GM12878 (cell line): ENCODE results near the gene MRTFA. TPM values are rescaled to one million over a fixed set of nuclear protein-coding genes. Genes with fewer than 3 reads are reported as not detected.

Experiments
- ATAC-seq: fragments of 200-7000 bp; cut with Tn5 transposase; 3 replicates; pipeline ENCODE4 v1.9.1; 2020; ENCODE audit warnings: mild to moderate bottlenecking, moderate library complexity
- BruUV-seq: library from RNA; stranded (reverse); fragments of 400-500 nt; replicated peaks from 2 replicates; lab custom pipeline; 2021; lab: Mats Ljungman, UMichigan
- CTCF ChIA-PET: fragments of 300-600 bp; sonication (Branson Sonifier 250); formaldehyde crosslinking; extraction: SDS; loops from one replicate; lab custom pipeline; 2021; ENCODE audit warnings: inconsistent platforms; lab: Yijun Ruan, JAX
- POLR2A ChIA-PET: fragments of 350-600 bp; formaldehyde crosslinking; extraction: SDS; loops from one replicate; lab custom pipeline; 2021; ENCODE audit warnings: inconsistent platforms; lab: Charles Lee
- RAD21 ChIA-PET: fragments of 300-600 bp; sonication (Branson Sonifier 250); formaldehyde crosslinking; loops from one replicate; lab custom pipeline; 2023; ENCODE audit warnings: antibody characterized with exemption; ENCODE audit not compliant: unreplicated experiment; lab: Charles Lee
- SMC1A ChIA-PET: fragments of 300-600 bp; sonication (Branson Sonifier 250); formaldehyde crosslinking; loops from one replicate; lab custom pipeline; 2023; ENCODE audit not compliant: unreplicated experiment, uncharacterized antibody; lab: Charles Lee
- DNase-seq: peaks from one replicate; pipeline ENCODE4 v3.0.0-alpha.2; 2011; ENCODE audit warnings: low read depth, low spot score
- FAIRE-seq: peaks from 3 replicates; lab custom pipeline; 2011; peaks lifted over from hg19 to GRCh38; lab: Jason Lieb, UNC
- H2AFZ ChIP-seq: 2 replicates; pipeline ENCODE4 v1.6.0; 2011; ENCODE audit warnings: low read depth, low read length, control low read depth; ENCODE audit not compliant: control insufficient read depth
- H3K27ac ChIP-seq: 2 replicates; pipeline ENCODE4 v1.5.1; 2011; ENCODE audit warnings: control low read depth; ENCODE audit not compliant: control insufficient read depth, insufficient read depth
- H3K27me3 ChIP-seq, 2 experiments: replicated peaks in 1 of 2; 2 replicates each; pipeline versions ENCODE4 v1.6.0 to v1.6.1; 2011; ENCODE audit warnings: low read length in 1 of 2; ENCODE audit not compliant: control insufficient read depth in 2 of 2, insufficient read depth in 2 of 2
- H3K36me3 ChIP-seq, 2 experiments: 2 replicates each; pipeline ENCODE4 v1.5.1; 2011; ENCODE audit warnings: low read length in 1 of 2; ENCODE audit not compliant: control insufficient read depth in 2 of 2, insufficient read depth in 2 of 2
- H3K4me1 ChIP-seq: 2 replicates; pipeline ENCODE4 v1.6.1; 2011; ENCODE audit warnings: mild to moderate bottlenecking, low read length, moderate library complexity, mixed read lengths; ENCODE audit not compliant: control insufficient read depth, insufficient read depth
- H3K4me2 ChIP-seq: 2 replicates; pipeline ENCODE4 v1.6.0; 2011; ENCODE audit warnings: control low read depth; ENCODE audit not compliant: control insufficient read depth, insufficient read depth
- H3K4me3 ChIP-seq: fragments of 200-600 bp; sonication (generic); 2 replicates; pipeline ENCODE4 v1.5.1; 2016
- H3K79me2 ChIP-seq: 2 replicates; pipeline ENCODE4 v1.6.0; 2011; ENCODE audit warnings: low read length; ENCODE audit not compliant: control insufficient read depth, insufficient read depth
- H3K9ac ChIP-seq: 2 replicates; pipeline ENCODE4 v1.8.0; 2011; ENCODE audit warnings: low read length, control low read depth, mixed read lengths; ENCODE audit not compliant: control insufficient read depth, insufficient read depth
- H3K9me3 ChIP-seq: replicated peaks from 3 replicates; pipeline ENCODE4 v1.5.1; 2011; ENCODE audit warnings: mild to moderate bottlenecking, low read length; ENCODE audit not compliant: control insufficient read depth, insufficient read depth
- H4K20me1 ChIP-seq: 2 replicates; pipeline ENCODE4 v1.6.0; 2011; ENCODE audit not compliant: control insufficient read depth, insufficient read depth
- BMI1 ChIP-seq: fragments of 450-650 bp; IDR thresholded peaks from 2 replicates; pipeline ENCODE4 v1.6.1; 2016; ENCODE audit warnings: mild to moderate bottlenecking, moderate library complexity, borderline replicate concordance
- CTCF ChIP-seq, 3 experiments: IDR thresholded peaks in 2 of 3; conservative IDR thresholded peaks in 1 of 3; 2 replicates each; pipeline ENCODE4 v1.5.1; 2011; ENCODE audit warnings: low read depth in 3 of 3, low read length in 3 of 3, mild to moderate bottlenecking in 3 of 3, control low read depth in 2 of 3, moderate library complexity in 2 of 3, inconsistent platforms in 1 of 3, mixed read lengths in 1 of 3; ENCODE audit not compliant: control insufficient read depth in 2 of 3, insufficient read depth in 1 of 3; ENCODE audit errors: extremely low read depth in 1 of 3
- EZH2 ChIP-seq: IDR thresholded peaks from 2 replicates; pipeline ENCODE4 v1.6.1; 2012; ENCODE audit warnings: low read depth, mild to moderate bottlenecking, control low read depth, inconsistent platforms, low read length, borderline replicate concordance; ENCODE audit not compliant: control insufficient read depth
- HDAC6 ChIP-seq: fragments of 200-600 bp; sonication (generic); IDR thresholded peaks from one replicate; pipeline ENCODE4 v1.8.0; 2017; ENCODE audit warnings: antibody characterized with exemption; ENCODE audit not compliant: unreplicated experiment
- JUND ChIP-seq: IDR thresholded peaks from 2 replicates; pipeline ENCODE4 v1.6.1; 2012; ENCODE audit warnings: low read depth, mild to moderate bottlenecking, low read length, improper control_type of control experiment, moderate library complexity
- NFIC ChIP-seq: IDR thresholded peaks from 2 replicates; pipeline ENCODE4 v1.6.1; 2012; ENCODE audit warnings: low read depth, mild to moderate bottlenecking, inconsistent platforms, low read length, moderate library complexity
- SKIL ChIP-seq: fragments of 450-650 bp; IDR thresholded peaks from 2 replicates; pipeline ENCODE4 v1.6.1; 2017; ENCODE audit warnings: mild to moderate bottlenecking, low read depth, inconsistent platforms; ENCODE audit not compliant: poor library complexity, severe bottlenecking
- TCF7 ChIP-seq: IDR thresholded peaks from 2 replicates; pipeline ENCODE4 v1.6.1; 2014; ENCODE audit warnings: antibody characterized with exemption, borderline replicate concordance
- ZNF274 ChIP-seq: IDR thresholded peaks from one replicate; pipeline ENCODE4 v1.8.0; 2011; ENCODE audit not compliant: insufficient read length, insufficient read depth
- WGBS: methylation state at CpG from one replicate; pipeline ENCODE4 v1.1.6; 2016; ENCODE audit warnings: low lambda C conversion rate; ENCODE audit not compliant: insufficient replicate concordance, insufficient coverage; ENCODE audit errors: missing lambda C conversion rate; 5-methylcytosine and 5-hydroxymethylcytosine counted together
- in situ Hi-C: fragments of 300-500 bp; cut with MboI; formaldehyde crosslinking; loops from 9 replicates; pipeline ENCODE4 v1.14.3; 2018; ENCODE audit warnings: mixed read lengths
- intact Hi-C: fragments of 100-400 bp; cut with micrococcal nuclease; formaldehyde crosslinking; loops from one replicate; pipeline ENCODE4 v1.14.2; 2022; ENCODE audit not compliant: unreplicated experiment
- polyA plus RNA-seq, 11 experiments: library from polyadenylated mRNA; depleted of rRNA in 4 of 11; unstranded in 6 of 11; stranded (reverse) in 5 of 11; fragments of >200 nt; fragmentation: Nextera tagmentation in 4 of 11; fragmentation: Illumina TruSeq in 1 of 11; extraction: Ambion mirVana in 4 of 11; extraction: Trizol in 1 of 11; gene quantifications; 1 replicate in 1 of 11; 2 replicates in 10 of 11; pipeline versions ENCODE4 v1.2.1 to v1.2.3, GENCODE V29; 2011 to 2016; ENCODE audit warnings: inconsistent platforms in 2 of 11, missing spikeins in 2 of 11, low read depth in 1 of 11
- total RNA-seq, 4 experiments: library from RNA; depleted of rRNA in 3 of 4; stranded (reverse); fragments of >200 nt in 3 of 4; fragmentation: Illumina TruSeq in 1 of 4; extraction: Trizol in 1 of 4; gene quantifications; 2 replicates each; pipeline versions ENCODE4 v1.2.1 to v1.2.3, GENCODE V29; 2013 to 2021
- TF ChIP-seq, protein P1 (sequence below): IDR thresholded peaks from 2 replicates; pipeline ENCODE4 v1.6.1; 2012; ENCODE audit warnings: improper control_type of control experiment, low read depth, low read length; ENCODE audit not compliant: insufficient replicate concordance

The MRTFA gene
- total and polyA plus RNA-seq, 10 of the 15 experiments (the other 5 are each of a cell fraction or from before 2014, with no cell fraction given), result 2.0 to 63.9 (median 17.9) TPM

DNA sequence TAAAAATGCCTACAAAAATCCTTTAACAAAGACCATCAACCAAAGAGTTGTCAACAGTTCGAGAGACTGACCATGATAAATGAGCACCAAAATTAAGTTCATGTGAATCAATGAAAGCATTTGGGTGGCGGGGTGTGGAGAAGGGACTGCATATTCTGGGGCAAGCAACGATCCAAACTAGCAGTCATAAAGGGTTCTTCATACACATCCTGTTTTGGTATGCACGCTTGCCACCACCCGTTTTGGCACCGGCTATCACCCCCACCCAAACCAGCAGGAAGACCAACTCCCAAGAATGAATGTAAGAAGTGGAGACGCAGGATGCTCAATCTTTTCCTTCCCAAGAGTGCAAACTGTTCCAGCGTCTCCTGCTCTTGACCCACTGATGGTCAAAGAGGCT is 185.3 kb downstream of the MRTFA start:
- POLR2A ChIA-PET, result interaction anchor here (0.6 kb wide), 2 partner anchors 16 to 637 kb away, joined by 3 to 5 read pairs; no protein-coding TSS in a partner anchor
- no TSS peak for BruUV-seq
- H4K20me1 ChIP-seq, result no peaks in the 10 kb centered on the region
- WGBS, result 70% methylated on average over 7 of the region's 8 CpGs
- intact Hi-C loops, result no loop called here
- TF ChIP-seq, protein P1, sequence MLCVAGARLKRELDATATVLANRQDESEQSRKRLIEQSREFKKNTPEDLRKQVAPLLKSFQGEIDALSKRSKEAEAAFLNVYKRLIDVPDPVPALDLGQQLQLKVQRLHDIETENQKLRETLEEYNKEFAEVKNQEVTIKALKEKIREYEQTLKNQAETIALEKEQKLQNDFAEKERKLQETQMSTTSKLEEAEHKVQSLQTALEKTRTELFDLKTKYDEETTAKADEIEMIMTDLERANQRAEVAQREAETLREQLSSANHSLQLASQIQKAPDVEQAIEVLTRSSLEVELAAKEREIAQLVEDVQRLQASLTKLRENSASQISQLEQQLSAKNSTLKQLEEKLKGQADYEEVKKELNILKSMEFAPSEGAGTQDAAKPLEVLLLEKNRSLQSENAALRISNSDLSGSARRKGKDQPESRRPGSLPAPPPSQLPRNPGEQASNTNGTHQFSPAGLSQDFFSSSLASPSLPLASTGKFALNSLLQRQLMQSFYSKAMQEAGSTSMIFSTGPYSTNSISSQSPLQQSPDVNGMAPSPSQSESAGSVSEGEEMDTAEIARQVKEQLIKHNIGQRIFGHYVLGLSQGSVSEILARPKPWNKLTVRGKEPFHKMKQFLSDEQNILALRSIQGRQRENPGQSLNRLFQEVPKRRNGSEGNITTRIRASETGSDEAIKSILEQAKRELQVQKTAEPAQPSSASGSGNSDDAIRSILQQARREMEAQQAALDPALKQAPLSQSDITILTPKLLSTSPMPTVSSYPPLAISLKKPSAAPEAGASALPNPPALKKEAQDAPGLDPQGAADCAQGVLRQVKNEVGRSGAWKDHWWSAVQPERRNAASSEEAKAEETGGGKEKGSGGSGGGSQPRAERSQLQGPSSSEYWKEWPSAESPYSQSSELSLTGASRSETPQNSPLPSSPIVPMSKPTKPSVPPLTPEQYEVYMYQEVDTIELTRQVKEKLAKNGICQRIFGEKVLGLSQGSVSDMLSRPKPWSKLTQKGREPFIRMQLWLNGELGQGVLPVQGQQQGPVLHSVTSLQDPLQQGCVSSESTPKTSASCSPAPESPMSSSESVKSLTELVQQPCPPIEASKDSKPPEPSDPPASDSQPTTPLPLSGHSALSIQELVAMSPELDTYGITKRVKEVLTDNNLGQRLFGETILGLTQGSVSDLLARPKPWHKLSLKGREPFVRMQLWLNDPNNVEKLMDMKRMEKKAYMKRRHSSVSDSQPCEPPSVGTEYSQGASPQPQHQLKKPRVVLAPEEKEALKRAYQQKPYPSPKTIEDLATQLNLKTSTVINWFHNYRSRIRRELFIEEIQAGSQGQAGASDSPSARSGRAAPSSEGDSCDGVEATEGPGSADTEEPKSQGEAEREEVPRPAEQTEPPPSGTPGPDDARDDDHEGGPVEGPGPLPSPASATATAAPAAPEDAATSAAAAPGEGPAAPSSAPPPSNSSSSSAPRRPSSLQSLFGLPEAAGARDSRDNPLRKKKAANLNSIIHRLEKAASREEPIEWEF, result no peak
- TF ChIP-seq JUND (no peak), BMI1 (no peak), SKIL (no peak), ZNF274 (no peak), EZH2 (no peak), TCF7 (no peak), NFIC (no peak), CTCF (IDR thresholded peaks at IDR 0.05 in 2 of 3, conservative IDR thresholded peaks at IDR 0.05 in 1 of 3; ENCODE audit: control insufficient read depth in 2 of 3, extremely low read depth in 1 of 3, insufficient read depth in 1 of 3, low read depth in 3 of 3, low read length in 3 of 3) (no peak), HDAC6 (no peak)
- TF ChIP-seq, all 136 proteins: peak for 0
- Histone ChIP-seq H2AFZ (no peak overlapping the region), H3K27me3 (no peaks in the 10 kb centered on the region), H3K4me1 (peaks cover 3% of the 10 kb centered on the region; the same call in 1 of the 2 replicates), H3K9ac (no peak overlapping the region), H3K9me3 (no peaks in the 10 kb centered on the region; the same call in 2 of the 3 replicates), H3K4me2 (no peak overlapping the region), H3K27ac (no peak overlapping the region), H3K36me3 (peaks cover 0 to 8% of the 10 kb centered on the region in 2 experiments; a peak in 2 of 4 replicates), H3K79me2 (peaks cover 59% of the 10 kb centered on the region), H3K4me3 (no peak overlapping the region)
- CTCF ChIA-PET, result interaction anchor here (0.8 to 3.4 kb wide), 3 partner anchors 10 to 38 kb away, joined by 3 to 14 read pairs (median 3); no protein-coding TSS in a partner anchor
- SMC1A ChIA-PET, result interaction anchor here (0.9 to 1.2 kb wide), 2 partner anchors 11 to 17 kb away, joined by 3 to 4 read pairs; no protein-coding TSS in a partner anchor
- in situ Hi-C loops, result no loop called here
- DNase-seq (no peak), FAIRE-seq (no peak), ATAC-seq (no peak)
- RAD21 ChIA-PET, result no interaction called here
